GM03348 (cell line): ENCODE results near the gene MEGF6.

Source experiments
- DNase-seq: peaks from one replicate; pipeline ENCODE4 v3.0.0; 2012; ENCODE audit warnings: low spot score

The MEGF6 gene

DNA sequence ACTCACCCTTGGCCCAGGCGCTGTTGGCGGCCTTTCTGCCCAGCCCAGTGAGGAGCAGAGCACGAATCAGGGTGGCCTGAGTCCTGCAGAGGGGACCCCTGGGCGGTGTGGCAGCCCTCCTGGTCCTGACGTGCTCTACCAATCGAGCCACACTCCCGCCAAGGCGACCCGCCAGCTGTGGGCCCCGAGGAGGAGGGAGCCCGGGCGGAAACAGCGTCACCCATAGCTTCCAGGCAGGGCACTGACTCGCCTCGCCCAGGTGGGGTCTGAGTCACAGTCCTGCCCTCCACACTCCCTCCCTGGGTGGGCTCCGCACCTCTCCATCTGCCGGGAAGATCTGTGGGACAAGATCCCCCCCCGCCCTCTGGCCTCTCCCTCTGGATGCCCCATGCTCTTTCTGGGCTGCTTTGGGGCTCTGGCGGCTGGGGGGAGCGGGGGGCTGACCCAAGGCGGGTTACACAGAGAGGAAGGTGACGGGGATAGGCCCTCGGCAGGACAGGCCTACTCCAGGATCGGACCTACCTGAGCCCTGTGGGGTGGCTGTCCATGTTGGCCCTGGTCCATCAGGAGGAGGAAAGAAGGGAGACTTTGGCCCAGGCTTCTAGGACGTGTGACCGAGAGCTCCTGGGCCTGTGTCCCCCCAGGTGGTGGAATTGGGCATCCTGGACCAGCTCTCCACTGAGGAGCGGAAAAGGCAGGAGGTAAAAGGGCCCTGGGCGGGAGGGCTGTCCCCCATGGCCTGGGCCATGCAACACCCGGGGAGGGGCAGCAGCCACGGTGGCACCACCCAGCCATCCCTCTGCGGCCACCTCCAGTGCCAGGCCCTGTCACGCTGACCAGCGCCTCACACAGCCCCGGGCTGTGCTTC lies 142.8 kb downstream of the MEGF6 start:
- no peak for DNase-seq

DNA sequence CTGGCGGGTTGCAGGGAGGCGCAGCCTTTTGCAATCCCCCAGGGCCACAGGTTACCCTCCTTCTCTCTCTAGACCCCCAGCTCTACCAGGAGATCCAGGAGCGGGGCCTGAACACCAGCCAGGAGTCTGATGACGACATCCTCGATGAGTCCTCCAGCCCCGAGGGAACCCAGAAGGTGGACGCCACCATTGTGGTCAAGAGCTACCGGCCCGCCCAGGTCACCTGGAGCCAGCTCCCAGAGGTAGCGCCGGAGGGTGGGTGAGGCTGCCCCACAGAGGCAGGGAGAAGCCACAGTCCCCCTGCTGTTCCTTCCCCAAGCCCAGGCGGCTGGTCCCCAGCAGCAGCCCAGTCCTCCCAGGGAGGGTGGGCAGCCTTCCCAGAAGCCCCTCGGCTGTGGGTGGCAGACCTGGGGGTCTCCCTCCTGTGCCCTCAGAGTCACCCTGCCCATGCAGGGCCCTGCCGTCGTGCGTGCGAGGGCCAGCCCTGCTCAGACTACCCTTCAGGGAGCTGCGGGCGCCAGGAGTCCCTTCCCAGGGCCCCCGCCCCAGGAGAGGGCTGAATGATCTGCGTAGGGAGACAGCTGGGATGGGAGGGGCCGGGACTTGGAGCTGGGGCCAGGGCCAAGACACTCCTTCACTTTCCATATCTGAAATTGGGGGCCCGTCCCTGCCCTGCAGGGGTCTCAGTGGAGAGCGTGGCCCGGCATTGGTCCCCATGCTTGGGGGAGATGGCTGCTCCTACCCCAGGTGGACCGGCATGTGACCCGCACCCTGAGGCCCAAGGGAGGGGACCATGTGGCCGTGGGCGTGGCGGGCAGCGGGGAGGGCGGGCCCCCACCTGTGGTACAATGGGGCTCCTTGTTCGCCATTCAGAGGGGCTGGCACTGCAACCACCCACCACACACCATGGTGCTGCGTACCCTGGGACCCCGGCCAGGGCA lies 143.9 kb downstream of the MEGF6 start:
- DNase-seq, result no peak

DNA sequence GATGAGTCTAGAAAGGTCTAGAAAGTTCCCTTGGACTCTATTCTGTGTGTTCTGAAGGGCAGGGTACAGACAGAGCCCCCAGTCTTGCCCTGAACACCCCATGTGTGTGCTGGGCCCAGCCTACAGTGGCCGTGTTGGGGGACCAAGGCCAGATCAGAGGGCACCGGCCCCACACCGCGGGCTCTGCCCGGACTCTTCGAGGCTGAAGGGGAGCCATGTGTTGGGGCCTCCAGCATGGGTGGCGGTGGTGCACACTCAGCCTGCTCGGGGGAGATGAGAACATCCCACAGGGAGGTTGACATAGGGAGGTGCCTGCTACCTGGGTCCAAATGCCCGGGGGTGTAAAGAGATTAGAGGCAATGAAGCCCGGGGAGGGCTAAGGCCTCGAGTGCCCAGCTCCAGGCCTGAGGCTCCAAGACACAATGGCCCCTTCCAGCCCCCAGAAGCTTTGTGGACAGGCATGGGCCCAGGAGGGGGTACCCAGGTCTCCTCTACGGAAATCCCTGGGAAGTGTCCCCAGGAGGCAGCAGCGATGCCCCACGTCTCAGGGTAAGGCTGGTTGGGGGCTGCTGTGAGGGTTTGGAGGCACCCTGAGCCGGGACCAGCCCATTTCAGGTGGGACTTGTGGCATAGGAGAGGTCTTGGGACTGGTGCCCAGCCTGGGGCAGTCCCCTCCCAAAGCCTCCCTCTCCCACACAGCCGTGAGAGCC lies 144.8 kb downstream of the MEGF6 start:
- DNase-seq, result no peak

DNA sequence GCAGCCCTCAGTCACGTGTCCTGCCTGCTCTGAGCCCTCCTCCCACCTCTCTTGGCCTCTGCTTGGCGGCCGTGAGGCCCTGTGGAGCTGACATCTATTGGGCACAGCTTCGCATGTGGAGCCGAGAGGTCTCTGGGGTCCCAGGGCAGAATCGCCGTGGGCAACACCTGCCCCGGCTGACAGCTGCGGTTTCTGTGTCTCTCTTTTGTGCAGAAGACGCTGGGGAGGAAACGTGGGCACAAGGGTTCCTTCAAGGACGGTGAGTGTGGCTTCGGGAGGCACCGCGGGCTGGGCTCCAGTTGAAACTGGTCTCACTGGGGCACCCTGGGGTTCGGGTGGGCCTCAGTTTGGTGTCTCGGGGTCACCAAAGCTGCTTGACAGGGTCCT lies 145.4 kb downstream of the MEGF6 start:
- DNase-seq, result no peak

DNA sequence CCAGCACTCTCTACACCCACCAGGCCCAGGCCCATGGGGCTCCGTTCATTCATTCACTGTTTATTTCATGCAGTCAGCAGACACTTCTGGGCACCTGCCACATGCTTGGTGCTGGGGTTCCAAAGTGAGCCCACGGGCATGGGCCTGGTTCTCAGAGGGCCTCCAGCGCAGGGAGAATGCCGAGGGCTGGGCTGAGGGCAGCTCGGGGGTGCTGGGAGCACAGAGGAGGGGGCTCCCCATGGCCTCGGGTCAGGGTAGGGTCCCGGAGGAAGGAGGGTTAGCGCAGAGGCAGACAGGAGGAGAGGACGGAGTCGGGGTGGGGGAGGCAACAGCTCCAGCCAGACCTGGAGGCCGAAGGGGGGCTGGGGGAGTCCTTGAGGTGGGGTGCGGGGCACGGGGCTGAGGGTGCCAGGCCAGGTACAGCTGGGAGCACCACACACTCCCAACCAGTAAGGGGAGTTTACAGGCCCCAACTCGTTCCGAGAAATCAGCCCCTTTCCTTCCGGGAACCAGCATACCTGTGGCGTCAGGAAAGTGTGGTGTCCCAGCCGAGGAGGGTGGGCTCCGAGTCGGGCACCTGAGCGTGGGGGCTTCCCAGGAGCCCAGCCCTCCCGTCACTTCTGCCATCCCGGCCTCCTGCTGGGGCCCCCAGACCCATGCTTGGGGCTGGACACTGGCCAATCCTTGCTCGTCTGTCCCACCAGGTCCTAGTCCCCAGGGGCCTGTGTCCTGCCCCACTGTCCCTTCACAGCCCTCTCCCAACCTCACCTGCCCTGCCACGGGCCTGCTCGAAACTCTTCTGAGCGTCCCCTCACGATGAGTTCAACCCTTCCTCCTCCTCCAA lies 146.0 kb downstream of the MEGF6 start:
- DNase-seq, result no peak

DNA sequence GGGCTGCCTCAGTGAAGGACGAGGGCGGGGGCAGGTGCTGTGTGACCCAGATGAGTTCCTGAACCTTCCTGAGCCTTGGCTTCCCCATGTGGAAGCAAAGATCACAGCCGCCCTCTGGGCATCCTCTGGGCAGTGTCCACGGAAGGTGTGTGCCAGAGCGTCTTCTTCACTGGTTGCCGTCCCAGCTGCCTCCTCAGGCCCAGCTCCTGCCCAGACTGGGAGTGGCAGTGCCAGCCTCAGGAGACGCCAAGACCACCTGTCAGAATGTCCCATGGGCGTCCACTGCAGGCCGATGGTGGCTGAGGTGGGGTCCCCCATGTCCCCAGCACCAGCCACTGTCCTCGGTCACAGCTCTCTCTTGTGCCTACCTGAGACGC lies 146.7 kb downstream of the MEGF6 start:
- no peak for DNase-seq

DNA sequence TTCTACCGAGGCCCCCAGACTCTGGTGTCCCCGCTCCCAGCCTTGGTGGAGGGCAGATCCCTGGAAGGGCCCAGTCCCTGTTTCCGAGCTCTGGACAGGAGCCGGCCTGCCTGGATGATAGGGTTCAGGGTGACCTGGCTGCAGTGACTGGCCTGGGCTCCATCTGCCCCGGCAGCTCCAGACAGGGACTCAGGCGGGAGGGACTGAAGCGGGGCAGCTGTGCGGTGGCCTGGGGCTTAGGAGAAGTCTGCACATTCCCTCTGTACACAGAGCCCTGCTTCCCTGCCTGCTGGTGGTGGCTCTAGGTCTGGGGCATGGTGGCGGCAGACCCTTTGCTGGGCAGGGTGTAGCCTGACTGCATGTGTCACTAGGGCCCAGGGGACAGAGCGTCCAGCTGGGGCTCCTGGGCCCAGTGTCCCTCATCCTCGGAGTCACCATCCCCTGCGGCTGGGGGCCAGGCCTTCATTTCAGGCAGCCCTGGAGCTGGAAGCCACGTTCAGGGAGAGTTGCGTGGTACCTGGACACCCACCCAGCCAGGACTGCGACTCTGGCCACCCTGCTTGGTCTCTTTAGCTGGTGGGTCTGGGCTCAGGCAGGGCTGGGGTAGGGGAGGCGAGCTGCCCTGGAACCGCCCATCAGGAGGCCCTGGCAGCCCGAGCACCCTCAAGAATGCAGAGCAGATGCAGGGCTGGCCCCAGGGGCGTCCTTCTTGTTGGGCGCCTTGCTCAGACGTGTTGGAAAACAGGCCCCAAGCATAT lies 147.2 kb downstream of the MEGF6 start:
- DNase-seq, result no peak

DNA sequence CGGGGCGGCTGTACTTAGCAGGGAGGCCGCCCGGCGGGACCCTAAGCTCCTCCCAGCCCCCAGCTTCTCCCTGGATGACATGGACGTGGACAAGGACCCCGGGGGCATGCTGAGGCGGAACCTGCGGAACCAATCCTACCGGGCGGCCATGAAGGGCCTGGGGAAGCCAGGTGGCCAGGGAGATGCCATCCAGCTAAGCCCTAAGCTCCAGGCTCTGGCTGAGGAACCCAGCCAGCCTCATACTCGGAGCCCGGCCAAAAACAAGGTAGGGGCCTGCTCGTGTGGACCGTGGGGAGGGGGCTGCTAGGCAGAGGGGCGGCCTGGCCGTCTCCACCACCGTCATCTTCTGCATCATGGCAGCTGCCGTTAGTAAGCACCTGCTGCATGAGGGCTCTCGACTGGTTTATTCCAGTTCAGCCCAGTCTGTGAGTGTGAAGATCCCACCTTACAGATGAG lies 147.9 kb downstream of the MEGF6 start:
- no peak for DNase-seq

DNA sequence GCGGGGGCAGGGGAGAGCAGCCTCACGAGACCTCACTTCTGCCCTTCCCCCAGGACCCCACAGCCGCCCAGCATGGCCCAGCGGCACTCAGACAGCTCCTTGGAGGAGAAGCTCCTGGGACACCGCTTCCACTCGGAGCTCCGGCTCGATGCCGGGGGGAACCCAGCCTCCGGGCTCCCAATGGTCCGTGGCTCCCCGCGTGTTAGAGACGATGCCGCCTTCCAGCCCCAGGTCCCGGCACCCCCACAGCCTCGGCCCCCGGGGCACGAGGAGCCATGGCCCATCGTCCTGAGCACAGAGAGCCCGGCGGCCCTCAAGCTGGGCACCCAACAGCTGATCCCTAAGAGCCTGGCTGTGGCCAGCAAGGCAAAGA lies 148.3 kb downstream of the MEGF6 start:
- no peak for DNase-seq

DNA sequence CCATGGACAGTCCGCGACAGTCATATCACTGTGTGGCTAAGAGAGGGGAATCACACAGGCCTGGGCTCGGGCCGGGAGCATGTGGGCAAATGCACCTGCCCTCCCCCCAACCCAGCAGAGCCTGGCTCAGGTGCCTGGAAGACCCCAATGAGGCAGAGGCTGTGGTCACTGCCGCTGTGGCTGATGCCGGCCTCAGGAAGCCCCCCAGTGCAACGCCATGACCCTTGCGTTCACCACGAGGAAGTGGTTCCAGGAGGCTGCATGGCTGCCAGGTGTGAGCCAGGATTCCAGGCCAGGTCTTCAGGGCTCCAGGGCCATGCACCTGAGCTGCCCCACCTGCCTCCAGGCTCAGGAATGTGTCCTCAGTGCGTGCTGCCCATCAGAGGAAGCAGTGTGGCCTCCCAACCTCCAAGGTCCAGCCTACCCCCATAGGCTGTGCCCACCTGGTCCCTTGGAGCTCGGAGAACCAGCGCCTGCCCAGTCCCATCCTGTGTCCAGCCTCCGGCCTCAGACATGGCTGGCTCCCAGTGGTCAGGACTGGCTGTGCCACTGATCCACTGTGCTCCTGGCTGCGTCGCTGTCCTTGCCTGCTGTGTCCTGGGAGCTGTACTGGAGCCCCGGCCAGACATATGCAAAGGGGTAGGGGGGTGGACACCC lies 148.8 kb downstream of the MEGF6 start:
- no peak for DNase-seq

DNA sequence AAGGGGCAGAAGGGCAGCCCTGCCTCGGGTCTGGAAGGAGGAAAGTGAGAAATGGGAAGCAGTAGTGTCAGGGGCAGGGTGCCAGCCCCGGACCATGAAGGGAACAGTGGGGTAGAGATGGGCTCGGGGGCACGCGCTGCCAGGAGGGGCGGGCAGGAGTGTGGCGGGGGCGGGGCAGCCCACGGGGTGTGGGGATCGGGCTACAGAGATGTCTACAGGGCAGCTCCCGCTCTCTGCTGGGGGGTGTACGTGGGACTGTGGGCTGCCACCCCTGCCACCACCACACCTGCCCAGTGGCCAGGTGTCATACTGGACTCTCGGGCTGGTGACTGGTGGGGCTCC lies 149.4 kb downstream of the MEGF6 start:
- DNase-seq, result no peak

DNA sequence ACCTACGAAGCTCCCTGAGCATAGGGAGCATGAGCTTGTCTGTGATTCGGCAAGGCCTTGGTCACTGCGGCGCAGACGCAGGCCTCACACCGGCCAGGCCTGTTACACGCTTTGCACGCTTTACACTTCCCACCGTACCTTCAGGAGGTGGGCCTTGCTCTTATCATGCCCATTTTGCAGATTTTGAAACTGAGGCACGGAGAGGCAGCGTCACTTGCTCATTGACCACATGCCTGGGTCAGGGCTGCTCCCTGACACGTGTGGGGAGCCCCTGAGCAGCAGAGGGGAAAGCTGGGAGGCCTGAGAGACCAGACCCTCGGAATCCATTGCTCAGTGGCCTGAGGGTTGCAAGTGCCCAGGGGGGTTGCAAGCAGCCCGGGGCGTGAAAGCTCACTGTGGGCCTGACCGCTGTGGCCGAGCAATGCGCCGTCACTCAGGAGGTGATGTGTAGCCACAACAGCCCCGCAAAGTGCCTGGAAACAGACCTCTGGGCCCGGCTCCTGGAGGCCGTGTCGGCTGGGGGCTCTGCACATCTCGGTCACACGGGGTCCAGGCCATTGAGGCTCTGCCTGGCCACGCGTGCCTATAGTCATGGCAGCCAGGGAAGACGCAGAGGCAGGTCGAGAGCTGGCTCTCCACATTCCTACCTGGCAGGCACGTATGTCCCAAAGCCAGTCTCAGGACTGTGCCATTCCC lies 149.9 kb downstream of the MEGF6 start:
- no peak for DNase-seq

DNA sequence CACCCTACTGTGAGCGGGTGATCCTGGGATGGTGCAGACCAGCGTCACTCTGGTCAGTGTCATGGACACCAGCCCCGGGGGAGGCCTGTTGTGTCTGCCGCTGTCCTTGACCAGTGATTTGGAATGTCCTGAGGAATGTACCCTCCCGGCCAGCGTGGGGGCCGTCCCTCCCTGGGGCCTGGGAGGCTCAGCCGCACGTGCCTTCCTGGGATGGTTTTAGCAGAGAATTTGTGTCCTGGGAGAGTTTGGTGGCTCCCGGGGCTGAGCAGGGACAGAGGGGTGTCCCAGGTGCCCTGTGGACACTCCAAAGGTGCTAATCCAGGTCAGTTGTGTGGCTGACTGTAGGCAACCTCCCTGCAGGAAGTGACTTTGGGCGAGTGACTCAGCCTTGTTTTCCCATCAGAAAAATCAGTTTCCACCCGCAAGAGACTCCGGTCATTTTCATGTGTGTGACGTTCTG lies 150.6 kb downstream of the MEGF6 start:
- no peak for DNase-seq

DNA sequence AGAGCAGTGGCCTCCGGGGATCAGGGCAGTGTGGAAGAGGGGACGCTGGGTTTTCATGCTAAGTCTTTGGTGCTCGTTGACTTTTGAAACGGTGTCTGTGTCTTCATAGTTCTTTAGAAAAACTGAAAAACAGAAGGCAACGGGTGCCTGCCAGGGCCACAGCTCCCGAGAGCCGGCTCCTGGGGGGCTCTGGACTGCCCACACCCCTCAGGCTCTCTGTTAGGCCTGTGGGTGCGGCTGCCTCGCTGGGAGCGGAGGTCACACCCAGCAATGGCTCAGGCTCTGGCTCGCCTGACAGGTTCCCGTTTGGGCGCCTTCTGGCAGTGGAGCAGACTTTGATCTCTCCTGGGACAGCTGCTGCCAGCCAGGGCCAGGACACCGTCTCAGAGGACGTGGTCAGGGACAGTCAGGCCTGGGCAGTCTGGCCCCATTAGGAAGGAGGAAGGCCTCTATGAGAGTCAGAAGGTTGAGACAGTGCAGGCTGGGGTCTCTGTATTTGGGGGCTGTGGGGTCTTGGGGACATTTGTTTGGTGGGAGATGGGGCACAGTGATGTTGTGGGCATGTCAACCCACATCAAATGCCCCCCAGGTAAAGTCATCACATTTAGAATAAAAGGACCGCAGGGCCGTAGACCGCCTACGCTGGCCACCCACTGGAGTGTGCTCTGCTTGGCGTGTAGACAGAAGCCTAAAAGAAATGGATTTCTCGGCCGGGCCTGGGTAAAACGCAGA lies 151.2 kb downstream of the MEGF6 start:
- no peak for DNase-seq

DNA sequence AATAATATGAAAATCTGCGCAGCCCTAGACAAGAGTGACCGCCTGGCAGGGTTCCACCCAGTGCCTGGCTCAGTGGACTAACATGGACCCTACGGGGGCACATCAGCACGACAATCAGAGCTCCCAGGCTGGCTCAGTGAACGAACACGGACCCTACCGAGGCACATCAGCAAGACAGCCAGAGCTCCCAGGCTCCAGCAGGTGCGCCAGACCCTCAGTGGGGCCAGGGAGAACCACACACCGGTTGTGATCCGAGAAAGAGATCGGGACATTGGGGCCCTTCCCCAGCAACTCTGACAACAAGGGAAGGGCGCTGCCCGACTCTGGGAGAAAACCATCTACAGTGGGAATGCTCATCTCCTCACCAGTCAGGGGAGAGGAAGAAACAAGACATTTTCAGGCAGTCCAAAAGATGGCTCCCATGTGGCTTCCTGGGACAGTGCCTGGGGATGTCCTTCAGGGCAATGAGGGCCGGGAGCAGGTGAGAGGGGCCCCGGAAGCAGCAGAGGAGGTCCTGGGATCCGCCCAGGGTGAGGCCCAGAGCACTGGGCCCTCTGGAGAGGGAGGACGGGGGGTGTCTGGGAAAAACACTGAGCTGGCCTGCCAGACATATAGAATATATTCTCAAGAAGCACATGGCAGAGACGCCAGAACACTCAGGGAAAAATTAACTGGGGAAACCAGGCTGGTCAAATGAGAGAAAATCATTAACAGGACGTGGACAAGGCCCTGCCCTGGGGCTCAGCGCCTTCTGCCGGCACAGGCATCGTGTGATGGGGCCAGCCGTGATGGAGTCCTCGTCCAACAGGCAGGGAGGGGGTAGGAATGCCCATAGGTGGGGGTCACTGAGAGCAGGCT lies 152.0 kb downstream of the MEGF6 start:
- no peak for DNase-seq

DNA sequence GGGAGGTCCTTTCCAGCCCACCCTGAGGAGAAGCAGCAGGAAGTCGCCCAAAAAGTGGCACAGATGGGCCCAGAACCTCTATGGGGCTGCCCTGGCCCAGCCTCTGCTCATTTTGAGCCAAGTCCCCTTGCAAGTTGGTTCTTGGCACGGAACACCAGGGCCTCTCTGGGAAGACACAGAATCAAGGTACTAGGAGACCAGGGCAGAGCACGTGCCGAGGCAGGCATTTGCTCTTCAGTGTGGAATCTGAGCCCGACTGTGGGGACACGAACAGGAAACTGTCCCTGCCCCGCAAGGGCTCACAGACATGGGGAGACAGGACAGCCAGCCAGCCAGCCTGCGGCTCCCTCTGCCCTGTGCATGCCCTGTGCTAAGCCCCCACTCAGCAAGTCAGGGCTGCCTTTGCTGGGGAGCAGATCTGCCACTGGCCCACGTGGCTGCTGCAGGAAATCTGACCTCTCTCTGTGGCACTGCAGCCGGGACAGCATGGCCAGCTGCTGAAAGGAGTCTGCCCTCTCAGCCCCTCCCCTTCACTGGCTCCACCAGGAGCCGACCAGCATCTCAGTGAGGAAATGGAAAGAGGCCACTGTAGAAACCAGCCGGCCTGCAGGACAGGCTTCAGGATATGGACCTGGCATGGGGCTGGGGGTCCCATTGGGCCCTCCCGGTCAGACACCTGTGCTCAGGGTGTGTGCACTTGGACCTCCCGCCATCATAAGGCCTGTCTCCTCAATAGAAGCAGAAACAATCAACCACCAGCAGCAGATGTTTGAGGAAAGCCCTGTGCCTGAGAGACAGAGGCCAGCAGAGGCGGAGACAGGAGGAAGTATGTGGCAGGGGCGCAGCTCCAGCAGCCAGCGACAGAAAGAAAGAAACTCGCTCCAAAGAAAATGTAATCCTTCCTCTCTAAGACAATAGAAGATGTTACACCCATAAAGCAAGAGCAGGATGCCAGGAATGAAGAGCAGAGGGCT lies 153.1 kb downstream of the MEGF6 start:
- no peak for DNase-seq
